B cell (primary cell): ENCODE data around the gene POLQ. TPM values are rescaled to one million over a fixed set of nuclear protein-coding genes. Genes with fewer than 3 reads are reported as not detected.

Experiments used
- ATAC-seq: fragments of 200-7000 bp; cut with Tn5 transposase; one replicate; pipeline ENCODE4 v1.10.0; 2021; ENCODE audit warnings: low read depth, mild to moderate bottlenecking, moderate number of reproducible peaks, moderate library complexity
- CTCF ChIA-PET: fragments of 350-600 bp; sonication (Branson Sonifier 250); formaldehyde crosslinking; loops from one replicate; lab custom pipeline; 2021; ENCODE audit warnings: antibody characterized with exemption, inconsistent platforms; lab: Charles Lee
- POLR2A ChIA-PET: fragments of 350-600 bp; sonication (Branson Sonifier 250); formaldehyde crosslinking; loops from one replicate; lab custom pipeline; 2021; ENCODE audit warnings: antibody characterized with exemption; lab: Charles Lee
- DNase-seq: peaks from one replicate; pipeline ENCODE4 v3.0.0; 2013
- H2AFZ ChIP-seq: 2 replicates; pipeline ENCODE4 v1.6.1; 2012; ENCODE audit warnings: mild to moderate bottlenecking, low read depth, low read length; ENCODE audit not compliant: insufficient read depth, poor library complexity, severe bottlenecking
- H3K27ac ChIP-seq, 2 donors: 1 replicate in 1 of 2; 2 replicates in 1 of 2; pipeline ENCODE4 v1.5.1; 2012 to 2013; ENCODE audit warnings: low read length in 2 of 2, mild to moderate bottlenecking in 2 of 2, moderate library complexity in 1 of 2
- H3K27me3 ChIP-seq, 4 experiments: fragments of 200-600 bp in 1 of 4; sonication (generic) in 1 of 4; replicated peaks in 1 of 4; 1 replicate in 2 of 4; 2 replicates in 2 of 4; pipeline versions ENCODE4 v1.6.1 to v1.7.0; 2013 to 2016; ENCODE audit warnings: low read length in 3 of 4, mild to moderate bottlenecking in 2 of 4, mixed read lengths in 1 of 4, moderate library complexity in 1 of 4; ENCODE audit not compliant: insufficient read depth in 4 of 4, control insufficient read depth in 3 of 4; ENCODE audit errors: control extremely low read depth in 1 of 4
- H3K36me3 ChIP-seq, 2 experiments: replicated peaks in 1 of 2; 1 replicate in 1 of 2; 2 replicates in 1 of 2; pipeline versions ENCODE4 v1.6.1 to v1.7.1; 2013; ENCODE audit warnings: low read length in 1 of 2; ENCODE audit not compliant: insufficient read depth in 2 of 2, control insufficient read depth in 1 of 2; ENCODE audit errors: control extremely low read depth in 1 of 2, extremely low read depth in 1 of 2
- H3K4me1 ChIP-seq, 2 donors: fragments of 200-600 bp in 1 of 2; sonication (generic) in 1 of 2; 1 replicate in 1 of 2; 2 replicates in 1 of 2; pipeline versions ENCODE4 v1.5.1 to v1.6.1; 2013 to 2017; ENCODE audit warnings: low read length in 2 of 2; ENCODE audit not compliant: control insufficient read depth in 2 of 2, insufficient read depth in 2 of 2
- H3K4me2 ChIP-seq: replicated peaks from 2 replicates; pipeline ENCODE3; 2012; ENCODE audit warnings: mild to moderate bottlenecking, low read depth, low read length; ENCODE audit not compliant: poor library complexity, severe bottlenecking
- H3K4me3 ChIP-seq, 5 experiments: fragments of 200-600 bp in 1 of 5; sonication (generic) in 1 of 5; 1 replicate in 3 of 5; 2 replicates in 2 of 5; pipeline versions ENCODE4 v1.5.1 to v1.7.0; 2011 to 2016; ENCODE audit warnings: low read length in 4 of 5, mild to moderate bottlenecking in 4 of 5, low read depth in 2 of 5, control low read depth in 1 of 5, moderate library complexity in 1 of 5; ENCODE audit not compliant: insufficient read depth in 1 of 5; ENCODE audit errors: control extremely low read depth in 1 of 5, extremely low read depth in 1 of 5
- H3K79me2 ChIP-seq: fragments of 200-600 bp; sonication (generic); one replicate; pipeline ENCODE4 v1.6.0; 2016; ENCODE audit warnings: low read length; ENCODE audit not compliant: control insufficient read depth, insufficient read depth
- H3K9ac ChIP-seq: fragments of 200-600 bp; sonication (generic); 2 replicates; pipeline ENCODE4 v1.6.1; 2017; ENCODE audit warnings: mild to moderate bottlenecking, low read length, moderate library complexity
- H3K9me3 ChIP-seq, 3 donors: one replicate each; pipeline versions ENCODE4 v1.6.1 to v1.7.1; 2013; ENCODE audit warnings: low read length in 2 of 3; ENCODE audit not compliant: control insufficient read depth in 2 of 3, insufficient read depth in 1 of 3; ENCODE audit errors: control extremely low read depth in 1 of 3
- H4K20me1 ChIP-seq: 2 replicates; pipeline ENCODE4 v1.6.0; 2012; ENCODE audit warnings: mild to moderate bottlenecking, low read length; ENCODE audit not compliant: insufficient read depth, control insufficient read depth, poor library complexity, severe bottlenecking
- H3K27ac Mint-ChIP-seq: one replicate; pipeline ENCODE4 v1.8.0; 2021; ENCODE audit warnings: mixed read lengths
- H3K27me3 Mint-ChIP-seq: one replicate; pipeline ENCODE4 v1.8.0; 2021; ENCODE audit warnings: mixed read lengths
- H3K4me1 Mint-ChIP-seq: one replicate; pipeline ENCODE4 v1.8.0; 2021; ENCODE audit warnings: mixed read lengths
- H3K4me3 Mint-ChIP-seq: one replicate; pipeline ENCODE4 v1.8.0; 2021; ENCODE audit warnings: mixed read lengths
- H3K9me3 Mint-ChIP-seq: one replicate; pipeline ENCODE4 v1.8.0; 2022; ENCODE audit warnings: mixed read lengths; ENCODE audit not compliant: insufficient read depth
- CTCF ChIP-seq: fragments of 200-600 bp; IDR thresholded peaks from one replicate; pipeline ENCODE4 v1.8.0; 2022; ENCODE audit warnings: antibody characterized with exemption, mild to moderate bottlenecking
- EZH2 ChIP-seq: IDR thresholded peaks from 2 replicates; pipeline ENCODE4 v1.6.1; 2012; ENCODE audit warnings: borderline replicate concordance, low read depth, mild to moderate bottlenecking, moderate library complexity, low read length; ENCODE audit not compliant: insufficient read depth, poor library complexity, severe bottlenecking
- WGBS: methylation state at CpG from one replicate; pipeline ENCODE4 v1.1.5; 2013; ENCODE audit warnings: missing lambda C conversion rate; ENCODE audit not compliant: insufficient coverage; 5-methylcytosine and 5-hydroxymethylcytosine counted together
- intact Hi-C: fragments of 100-400 bp; cut with micrococcal nuclease; formaldehyde crosslinking; loops from one replicate; pipeline ENCODE4 v1.10.0; 2022
- polyA plus RNA-seq: library from polyadenylated mRNA; depleted of rRNA; stranded (reverse); fragments of >200 nt; gene quantifications from 2 replicates; pipeline ENCODE4 v1.2.3, GENCODE V29; 2012
- total RNA-seq, 2 donors: library from RNA; stranded (reverse); fragments of 120-200 nt in 1 of 2; gene quantifications; 1 replicate in 1 of 2; 2 replicates in 1 of 2; pipeline versions ENCODE4 v1.2.3 to v1.2.4, GENCODE V29; 2013 to 2022

Gene POLQ
- total and polyA plus RNA-seq, 2 donors (not counting 1 experiment from before 2014, with no cell fraction given), result 0.25 to 0.79 TPM

GRCh38 chr3:121411523-121411922 lies 134.3 kb downstream of the POLQ start:
- Histone ChIP-seq H3K4me1 (no peaks in the 10 kb centered on the region), H3K79me2 (no peaks in the 10 kb centered on the region), H3K4me3 (no peak overlapping the region), H3K36me3 (no peaks in the 10 kb centered on the region), H3K9me3 (no peaks in the 10 kb centered on the region), H3K27me3 (no peaks in the 10 kb centered on the region), H3K27ac (no peak overlapping the region), H3K9ac (no peak overlapping the region), H4K20me1 (no peaks in the 10 kb centered on the region), H3K4me2 (no peak overlapping the region), H2AFZ (no peak overlapping the region)
- ChIA-PET POLR2A (no interaction called here), CTCF (no interaction called here)
- no peak overlapping the region for H3K4me3 Mint-ChIP-seq
- intact Hi-C loops, result no loop called here
- ATAC-seq (no peak), DNase-seq (no peak)
- no peaks in the 10 kb centered on the region for H3K9me3 Mint-ChIP-seq
- no peak overlapping the region for H3K27ac Mint-ChIP-seq
- no CpG with 5 or more reads among the region's 1 CpG for WGBS
- no peak for TF ChIP-seq CTCF
- TF ChIP-seq EZH2, result no peak
- no peaks in the 10 kb centered on the region for H3K4me1 Mint-ChIP-seq
- no peaks in the 10 kb centered on the region for H3K27me3 Mint-ChIP-seq

GRCh38 chr3:121405631-121406030 lies 140.2 kb downstream of the POLQ start:
- TF ChIP-seq CTCF (no peak), EZH2 (no peak)
- DNase-seq (no peak), ATAC-seq (no peak)
- Histone ChIP-seq H3K9me3 (no peaks in the 10 kb centered on the region), H3K79me2 (no peaks in the 10 kb centered on the region), H3K4me2 (no peak overlapping the region), H3K36me3 (no peaks in the 10 kb centered on the region), H3K27me3 (no peaks in the 10 kb centered on the region), H3K9ac (no peak overlapping the region), H2AFZ (no peak overlapping the region), H3K27ac (no peak overlapping the region), H4K20me1 (no peaks in the 10 kb centered on the region), H3K4me1 (no peaks in the 10 kb centered on the region), H3K4me3 (no peak overlapping the region)
- CTCF ChIA-PET, result no interaction called here
- H3K4me1 Mint-ChIP-seq, result no peaks in the 10 kb centered on the region
- H3K9me3 Mint-ChIP-seq, result no peaks in the 10 kb centered on the region
- WGBS, result no CpG with 5 or more reads among the region's 1 CpG
- POLR2A ChIA-PET, result no interaction called here
- no peak overlapping the region for H3K4me3 Mint-ChIP-seq
- H3K27me3 Mint-ChIP-seq, result no peaks in the 10 kb centered on the region
- H3K27ac Mint-ChIP-seq, result no peak overlapping the region
- intact Hi-C loops, result no loop called here
